Mucosa of rectum (tissue), 2 donors: ENCODE measurements around the gene S1PR5.
"Not testable (repeated sequence)": the region's sequence is repeated elsewhere in the genome, so short reads cannot be mapped to it uniquely, and the experiment has no call there.

ENCODE experiments used
- H3K27ac ChIP-seq, 2 donors: one replicate each; pipeline ENCODE4 v1.7.0; 2013; ENCODE audit warnings: inconsistent platforms in 2 of 2, low read depth in 2 of 2, low read length in 2 of 2
- H3K27me3 ChIP-seq, 2 donors: one replicate each; pipeline ENCODE4 v1.7.0; 2013; ENCODE audit warnings: low read length in 2 of 2; ENCODE audit not compliant: control insufficient read depth in 2 of 2, insufficient read depth in 2 of 2
- H3K36me3 ChIP-seq, 2 donors: one replicate each; pipeline ENCODE4 v1.7.0; 2013; ENCODE audit warnings: low read length in 2 of 2; ENCODE audit not compliant: control insufficient read depth in 2 of 2, insufficient read depth in 2 of 2
- H3K4me1 ChIP-seq, 2 donors: one replicate each; pipeline ENCODE4 v1.7.0; 2013; ENCODE audit warnings: low read length in 2 of 2, mild to moderate bottlenecking in 1 of 2; ENCODE audit not compliant: control insufficient read depth in 2 of 2, insufficient read depth in 2 of 2
- H3K4me3 ChIP-seq, 2 donors: one replicate each; pipeline ENCODE4 v1.7.0; 2013; ENCODE audit warnings: low read length in 2 of 2
- H3K9ac ChIP-seq, 2 donors: one replicate each; pipeline ENCODE4 v1.7.0; 2013; ENCODE audit warnings: low read length in 2 of 2, low read depth in 1 of 2, mild to moderate bottlenecking in 1 of 2
- H3K9me3 ChIP-seq, 2 donors: one replicate each; pipeline ENCODE4 v1.7.0; 2013; ENCODE audit warnings: low read length in 2 of 2; ENCODE audit not compliant: control insufficient read depth in 2 of 2
- donor health status: healthy.
- donor health status: Normal muscosa, but diverticular disease.

Gene S1PR5

DNA sequence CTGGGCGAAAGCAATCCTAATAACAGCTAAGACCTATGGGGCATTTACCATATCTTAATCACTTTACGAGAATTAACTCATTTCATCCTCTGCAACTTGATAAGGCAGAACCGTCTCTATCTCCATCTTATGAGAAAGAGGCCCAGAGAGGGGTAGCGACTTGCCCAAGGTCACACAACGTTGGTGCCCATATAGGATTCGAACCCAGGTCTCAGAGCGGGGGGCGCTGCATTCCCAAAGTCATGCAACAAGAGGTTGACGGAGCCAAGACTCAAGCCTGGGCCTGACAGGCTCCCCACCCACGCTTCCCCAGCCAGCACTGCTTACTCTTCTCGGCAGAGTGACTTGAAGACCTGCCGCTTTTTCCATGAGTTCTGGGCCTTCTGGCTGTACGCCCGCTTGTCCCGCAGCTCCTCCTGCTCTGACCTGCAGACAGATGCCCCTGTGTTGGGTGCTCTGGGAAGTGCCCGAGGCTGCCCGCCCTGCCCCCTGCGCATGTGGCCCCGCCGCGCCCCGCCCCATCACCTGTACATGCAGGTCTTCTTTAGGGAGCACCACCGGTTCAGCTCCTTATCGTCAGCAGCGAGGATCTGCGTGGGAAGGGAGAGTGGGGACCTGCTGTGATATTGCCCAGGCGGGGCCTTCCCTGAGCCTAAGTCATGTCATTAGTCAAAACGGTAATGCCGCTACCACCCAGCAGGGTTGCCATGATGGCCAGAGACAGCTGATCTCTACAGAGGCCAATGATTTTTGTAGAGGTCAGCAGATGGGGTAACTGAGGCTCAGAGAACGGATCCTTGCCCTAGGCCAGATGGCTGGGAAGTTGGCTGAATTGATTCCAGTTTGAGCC, 37.7 kb upstream of the S1PR5 start:
- Histone ChIP-seq H3K27me3 (no peaks in the 10 kb centered on the region), H3K9ac (no peak overlapping the region), H3K9me3 (no peaks in the 10 kb centered on the region), H3K36me3 (peaks cover 57 to 59% of the 10 kb centered on the region in 2 donors), H3K27ac (no peak overlapping the region), H3K4me3 (no peak overlapping the region), H3K4me1 (peaks cover 16 to 29% of the 10 kb centered on the region in 2 donors)

- H3K27ac ChIP-seq, result peak overlapping the region in 1 of 2 donors; percentile 71
- no peaks in the 10 kb centered on the region for H3K27me3 ChIP-seq
- no peaks in the 10 kb centered on the region for H3K9me3 ChIP-seq
- peaks cover 16 to 29% of the 10 kb centered on the region in 2 donors for H3K4me1 ChIP-seq
- peaks cover 48 to 54% of the 10 kb centered on the region in 2 donors for H3K36me3 ChIP-seq
- no peak overlapping the region for H3K9ac ChIP-seq
- no peak overlapping the region for H3K4me3 ChIP-seq
These were observed 36.7 kb upstream of the S1PR5 start for GRCh38 chr19:10553943-10554381.

- Histone ChIP-seq H3K27ac (peak overlapping the region; percentile 61 to 71), H3K9me3 (no peaks in the 10 kb centered on the region), H3K4me1 (peaks cover 16 to 29% of the 10 kb centered on the region in 2 donors), H3K4me3 (no peak overlapping the region), H3K9ac (peak overlapping the region in 1 of 2 donors; percentile 6), H3K27me3 (no peaks in the 10 kb centered on the region), H3K36me3 (peaks cover 52 to 59% of the 10 kb centered on the region in 2 donors)
These were observed 35.9 kb upstream of the S1PR5 start for GRCh38 chr19:10553087-10553667.

DNA sequence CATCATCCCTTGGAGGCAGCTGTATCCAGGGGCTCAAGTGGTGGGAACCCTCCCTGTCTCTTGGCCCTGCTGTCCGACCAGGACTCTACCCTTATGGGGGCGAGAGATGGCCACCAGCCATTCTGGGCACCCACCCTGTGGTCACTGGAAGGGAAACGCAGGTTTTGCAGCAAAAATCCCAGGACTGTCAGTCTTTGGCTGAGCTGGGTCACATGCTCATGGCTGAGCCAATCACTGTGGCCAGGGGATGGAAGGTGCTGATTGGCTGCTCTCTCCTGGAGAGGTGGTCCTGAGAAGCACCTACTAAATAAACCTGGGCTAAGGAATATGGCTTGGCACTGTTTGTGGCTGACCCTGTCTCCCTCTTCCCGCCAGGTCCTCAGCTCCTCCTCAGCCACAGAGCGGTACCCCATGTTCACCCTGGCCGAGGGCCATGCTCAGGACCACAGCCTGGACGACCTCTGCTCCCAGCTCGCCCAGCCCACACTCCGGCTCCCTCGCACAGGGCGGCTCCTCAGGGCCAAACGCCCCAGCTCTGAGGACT, 35.3 kb upstream of the S1PR5 start:
- Histone ChIP-seq H3K27me3 (no peaks in the 10 kb centered on the region), H3K36me3 (peaks cover 49 to 55% of the 10 kb centered on the region in 2 donors), H3K4me3 (no peak overlapping the region), H3K27ac (peak overlapping the region in 1 of 2 donors; percentile 71), H3K9ac (no peak overlapping the region), H3K9me3 (no peaks in the 10 kb centered on the region), H3K4me1 (peaks cover 16 to 29% of the 10 kb centered on the region in 2 donors)

GRCh38 chr19:10551698-10552301, 34.6 kb upstream of the S1PR5 start:
- Histone ChIP-seq H3K4me1 (peaks cover 16 to 29% of the 10 kb centered on the region in 2 donors), H3K27ac (no peak overlapping the region), H3K9me3 (no peaks in the 10 kb centered on the region), H3K4me3 (no peak overlapping the region), H3K36me3 (peaks cover 48 to 56% of the 10 kb centered on the region in 2 donors), H3K27me3 (no peaks in the 10 kb centered on the region), H3K9ac (no peak overlapping the region)

DNA sequence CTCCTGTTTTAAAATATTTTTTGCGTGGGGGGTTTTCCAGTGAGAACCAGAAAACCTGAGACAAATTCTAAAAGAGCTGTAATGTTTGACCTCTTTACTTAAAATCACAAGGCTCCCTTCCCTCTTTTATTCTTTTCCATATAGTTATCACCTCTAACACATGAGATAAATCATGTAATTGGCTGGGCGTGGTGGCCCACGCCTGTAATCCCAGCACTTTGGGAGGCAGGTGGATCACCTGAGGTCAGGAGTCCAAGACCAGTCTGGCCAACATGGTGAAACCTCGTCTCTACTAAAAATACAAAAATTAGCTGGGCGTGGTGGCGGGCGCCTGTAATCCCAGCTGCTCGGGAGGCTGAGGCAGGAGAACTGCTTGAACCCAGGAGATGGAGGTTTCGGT, 33.8 kb upstream of the S1PR5 start:
- Histone ChIP-seq H3K4me1 (peaks cover 16 to 29% of the 10 kb centered on the region in 2 donors), H3K36me3 (peaks cover 52 to 55% of the 10 kb centered on the region in 2 donors), H3K27ac (peak overlapping the region in 1 of 2 donors; percentile 61)
- not testable (repeated sequence) for H3K9ac ChIP-seq, H3K27me3 ChIP-seq, H3K9me3 ChIP-seq, H3K4me3 ChIP-seq

DNA sequence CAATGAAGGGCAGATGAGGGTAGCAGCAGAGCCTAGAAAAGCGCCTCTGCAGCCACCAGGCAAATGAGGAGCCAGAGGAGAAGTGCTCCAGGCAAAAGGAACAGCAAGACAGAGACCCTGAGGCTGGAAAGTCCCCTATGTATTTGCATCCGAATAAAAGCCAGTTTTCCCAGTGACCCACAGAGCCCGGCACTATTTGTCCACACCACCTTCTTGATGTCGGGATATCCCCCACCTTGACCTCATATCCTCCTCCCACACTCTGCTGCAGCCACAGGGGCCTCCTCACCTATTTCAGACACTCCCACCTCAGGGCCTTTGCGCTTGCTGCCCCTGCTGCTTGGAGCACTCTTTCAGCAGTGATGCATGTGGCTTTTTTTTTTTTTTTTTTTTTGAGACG, 33.1 kb upstream of the S1PR5 start:
- Histone ChIP-seq H3K27me3 (no peaks in the 10 kb centered on the region), H3K9me3 (no peaks in the 10 kb centered on the region), H3K27ac (peak overlapping the region in 1 of 2 donors; percentile 61), H3K4me3 (no peak overlapping the region), H3K4me1 (peaks cover 20 to 29% of the 10 kb centered on the region in 2 donors), H3K9ac (no peak overlapping the region), H3K36me3 (peaks cover 48 to 52% of the 10 kb centered on the region in 2 donors)

DNA sequence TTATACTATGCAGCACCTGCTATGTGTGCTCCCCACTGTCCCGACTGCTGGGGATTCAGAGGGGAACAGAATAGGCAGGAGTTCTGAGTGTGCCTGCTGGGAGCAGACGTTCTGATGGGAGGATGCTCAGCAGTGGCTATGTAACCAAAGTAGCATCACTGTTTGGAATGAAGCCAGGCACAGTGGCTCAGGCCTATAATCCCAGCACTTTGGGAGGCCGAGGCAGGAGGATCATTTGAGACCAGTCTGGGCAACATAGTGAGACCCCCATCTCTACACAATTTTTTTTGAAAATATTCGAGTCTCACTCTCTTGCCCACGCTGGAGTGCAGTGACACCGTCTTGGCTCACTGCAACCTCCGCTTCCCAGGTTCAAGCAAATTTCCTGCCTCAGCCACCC, 32.5 kb upstream of the S1PR5 start:
- no peak overlapping the region for H3K27ac ChIP-seq
- H3K4me3 ChIP-seq, result no peak overlapping the region
- H3K4me1 ChIP-seq, result peaks cover 24 to 34% of the 10 kb centered on the region in 2 donors
- no peak overlapping the region for H3K9ac ChIP-seq
- no peaks in the 10 kb centered on the region for H3K27me3 ChIP-seq
- H3K9me3 ChIP-seq, result no peaks in the 10 kb centered on the region
- peaks cover 46% of the 10 kb centered on the region in 2 donors for H3K36me3 ChIP-seq

DNA sequence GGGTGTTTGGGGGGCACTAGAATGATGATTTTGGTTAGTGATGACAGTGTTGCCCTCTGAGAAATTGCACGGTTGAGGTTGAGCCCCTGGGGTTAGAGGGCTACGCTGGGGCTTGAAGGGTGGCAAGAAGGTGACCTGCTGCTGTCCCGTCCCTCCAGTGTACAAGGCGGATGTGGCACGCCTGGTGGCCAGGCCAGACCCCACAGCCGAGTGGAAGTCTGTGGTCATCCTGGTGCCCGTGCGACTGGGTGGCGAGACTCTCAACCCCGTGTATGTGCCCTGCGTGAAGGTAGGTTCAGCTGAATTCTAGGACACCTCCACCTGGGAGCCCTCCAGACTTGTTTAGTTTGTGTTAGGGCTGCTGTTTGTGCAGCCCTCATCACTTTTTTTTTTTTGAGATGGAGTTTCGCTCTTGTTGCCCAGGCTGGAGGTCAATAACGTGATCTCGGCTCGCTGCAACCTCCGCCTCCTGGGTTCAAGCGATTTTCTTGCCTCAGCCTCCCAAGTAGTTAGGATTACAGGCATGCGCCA, 31.6 kb upstream of the S1PR5 start:
- Histone ChIP-seq H3K4me1 (peaks cover 29 to 32% of the 10 kb centered on the region in 2 donors), H3K27me3 (no peaks in the 10 kb centered on the region), H3K9ac (no peak overlapping the region), H3K9me3 (no peaks in the 10 kb centered on the region), H3K27ac (no peak overlapping the region), H3K36me3 (peaks cover 38 to 42% of the 10 kb centered on the region in 2 donors), H3K4me3 (no peak overlapping the region)
